ENCODE measurements around the gene CAB39.

CAB39 gene

DNA sequence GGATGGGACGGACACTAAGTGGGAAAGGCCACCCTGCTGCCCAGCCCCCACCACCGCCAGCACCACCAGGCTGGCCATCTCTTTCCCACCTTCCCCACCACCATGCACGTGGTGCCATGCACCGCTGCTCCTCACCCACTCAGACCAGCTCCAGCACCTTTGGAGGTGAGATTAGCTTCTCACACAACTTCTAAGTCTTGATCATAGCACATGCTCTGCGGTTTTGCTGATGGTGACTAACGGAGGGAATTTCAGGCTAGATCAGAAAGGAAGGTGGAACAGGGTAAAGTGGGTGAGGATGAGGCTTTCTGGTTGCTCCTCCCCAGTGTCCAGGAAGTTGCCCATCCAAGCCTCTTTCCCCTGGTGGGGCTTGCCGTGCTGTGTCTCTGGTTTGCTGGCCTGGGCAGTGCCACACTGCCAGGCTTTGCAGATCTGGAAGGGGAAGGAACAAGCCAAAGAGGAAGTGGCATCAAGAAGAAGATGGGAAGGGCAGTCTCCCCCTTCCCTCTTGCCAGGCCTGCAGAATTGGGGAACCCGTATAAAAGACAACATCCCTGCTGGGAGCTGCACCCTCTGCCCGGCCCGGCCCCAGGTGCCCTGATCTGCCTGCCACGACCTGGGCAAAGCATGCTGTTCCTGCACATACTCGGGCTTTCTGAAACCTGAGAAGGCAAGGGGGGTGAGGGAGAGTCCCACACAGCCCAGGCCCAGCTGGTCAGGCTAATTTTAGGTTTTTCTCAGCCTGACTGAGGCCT lies 44.3 kb upstream of the CAB39 start:
- TF ChIP-seq, protein P1, sequence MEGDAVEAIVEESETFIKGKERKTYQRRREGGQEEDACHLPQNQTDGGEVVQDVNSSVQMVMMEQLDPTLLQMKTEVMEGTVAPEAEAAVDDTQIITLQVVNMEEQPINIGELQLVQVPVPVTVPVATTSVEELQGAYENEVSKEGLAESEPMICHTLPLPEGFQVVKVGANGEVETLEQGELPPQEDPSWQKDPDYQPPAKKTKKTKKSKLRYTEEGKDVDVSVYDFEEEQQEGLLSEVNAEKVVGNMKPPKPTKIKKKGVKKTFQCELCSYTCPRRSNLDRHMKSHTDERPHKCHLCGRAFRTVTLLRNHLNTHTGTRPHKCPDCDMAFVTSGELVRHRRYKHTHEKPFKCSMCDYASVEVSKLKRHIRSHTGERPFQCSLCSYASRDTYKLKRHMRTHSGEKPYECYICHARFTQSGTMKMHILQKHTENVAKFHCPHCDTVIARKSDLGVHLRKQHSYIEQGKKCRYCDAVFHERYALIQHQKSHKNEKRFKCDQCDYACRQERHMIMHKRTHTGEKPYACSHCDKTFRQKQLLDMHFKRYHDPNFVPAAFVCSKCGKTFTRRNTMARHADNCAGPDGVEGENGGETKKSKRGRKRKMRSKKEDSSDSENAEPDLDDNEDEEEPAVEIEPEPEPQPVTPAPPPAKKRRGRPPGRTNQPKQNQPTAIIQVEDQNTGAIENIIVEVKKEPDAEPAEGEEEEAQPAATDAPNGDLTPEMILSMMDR (IDR thresholded peaks at IDR 0.05; ENCODE audit: insufficient read depth, low read length, missing control alignments): no peak
- DNase-seq (ENCODE audit: low read depth, low spot score): no peak
- ChIA-PET POLR2A (no interaction called here), CTCF (interaction anchor here (1.4 to 1.9 kb wide), 3 partner anchors 15 to 58 kb away, joined by 3 to 6 read pairs (median 4); no protein-coding TSS in a partner anchor)
- H3K4me3 ChIP-seq (ENCODE audit: low read depth, low read length): no peak overlapping the region

DNA sequence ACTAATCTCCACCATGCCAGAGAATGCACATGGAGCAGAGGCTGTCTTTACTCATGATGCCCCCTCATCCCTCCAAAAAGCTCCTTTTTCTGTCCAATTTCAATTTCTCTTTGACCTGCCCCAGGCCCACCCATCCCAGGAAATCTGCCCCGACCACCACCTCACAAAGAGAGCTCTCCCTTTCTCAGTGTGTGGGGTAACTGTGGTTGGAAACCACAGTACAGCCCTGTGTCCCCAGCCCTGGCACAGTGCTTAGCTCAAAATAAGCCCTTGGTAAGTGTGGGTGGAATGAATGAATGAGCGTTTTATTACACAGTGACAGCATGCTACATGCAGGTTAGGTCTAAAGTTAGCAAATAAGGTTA lies 43.7 kb upstream of the CAB39 start:
- H3K4me3 ChIP-seq (ENCODE audit: low read depth, low read length): no peak overlapping the region
- ChIA-PET POLR2A (no interaction called here), CTCF (interaction anchor here (1.4 to 1.9 kb wide), 3 partner anchors 15 to 59 kb away, joined by 3 to 6 read pairs (median 4); no protein-coding TSS in a partner anchor)
- no peak for DNase-seq (ENCODE audit: low read depth, low spot score)
- TF ChIP-seq, protein P1 (IDR thresholded peaks at IDR 0.05; ENCODE audit: insufficient read depth, low read length, missing control alignments): no peak

DNA sequence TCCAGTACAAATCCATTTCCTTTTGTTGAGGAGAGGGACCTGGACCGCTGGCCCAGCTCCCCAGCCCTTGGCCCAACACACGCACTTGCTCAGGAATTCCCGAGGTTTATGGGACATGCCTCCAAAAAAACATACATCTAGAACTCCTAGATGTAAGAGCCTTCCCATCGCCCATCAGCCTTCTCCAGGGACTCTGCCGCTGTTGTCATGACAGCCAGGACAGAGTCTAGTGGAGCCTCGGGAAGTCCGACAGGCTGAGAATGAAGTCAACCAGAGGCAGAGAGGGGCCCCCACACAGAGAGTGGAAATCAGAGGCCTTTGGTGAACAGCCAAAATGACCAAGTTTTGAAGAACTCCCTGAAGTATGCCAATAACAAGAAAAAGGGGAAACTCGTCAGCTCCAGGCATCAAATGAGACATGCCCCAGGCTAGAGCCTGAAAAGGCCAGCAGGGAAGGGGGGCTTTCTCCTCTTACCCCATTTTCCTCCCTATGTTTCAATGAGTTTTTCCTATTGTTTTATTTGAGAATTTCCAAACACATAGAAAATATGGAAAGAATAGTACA lies 43.2 kb upstream of the CAB39 start:
- no peak for DNase-seq (ENCODE audit: low read depth, low spot score)
- TF ChIP-seq, protein P1 (IDR thresholded peaks at IDR 0.05; ENCODE audit: insufficient read depth, low read length, missing control alignments): no peak
- H3K4me3 ChIP-seq (ENCODE audit: low read depth, low read length): no peak overlapping the region
- CTCF ChIA-PET: interaction anchor here (1.8 to 1.9 kb wide), 2 partner anchors 44 to 59 kb away, joined by 4 to 6 read pairs; no protein-coding TSS in a partner anchor
- POLR2A ChIA-PET: no interaction called here

DNA sequence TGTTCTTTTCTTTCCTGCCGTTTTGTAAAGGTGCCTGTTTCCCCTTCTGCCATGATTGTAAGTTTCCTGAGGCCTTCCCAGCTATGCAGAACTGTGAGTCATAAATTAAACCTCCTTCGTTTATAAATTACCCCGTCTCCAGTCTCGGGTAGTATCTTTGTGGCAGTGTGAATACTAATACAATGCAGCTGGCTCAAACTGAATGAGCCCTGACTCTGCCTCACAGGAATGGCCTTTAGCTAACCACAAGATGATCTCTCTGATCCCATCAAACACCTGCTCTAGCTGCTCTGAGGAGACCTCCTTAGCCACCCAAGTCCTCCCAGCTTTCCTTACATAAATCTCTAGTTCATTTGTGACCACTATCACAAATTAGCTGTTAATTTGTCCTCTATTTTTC lies 41.5 kb upstream of the CAB39 start:
- no peak for DNase-seq (ENCODE audit: low read depth, low spot score)
- ChIA-PET CTCF (interaction anchor here (0.9 to 1.2 kb wide), 2 partner anchors 59 to 127 kb away, joined by 3 read pairs; no protein-coding TSS in a partner anchor), POLR2A (interaction anchor here (0.6 kb wide), 1 partner anchor 548 kb away, joined by 3 read pairs; no protein-coding TSS in a partner anchor)
- no peak overlapping the region for H3K4me3 ChIP-seq (ENCODE audit: low read depth, low read length)
- TF ChIP-seq, protein P1 (IDR thresholded peaks at IDR 0.05; ENCODE audit: insufficient read depth, low read length, missing control alignments): no peak

DNA sequence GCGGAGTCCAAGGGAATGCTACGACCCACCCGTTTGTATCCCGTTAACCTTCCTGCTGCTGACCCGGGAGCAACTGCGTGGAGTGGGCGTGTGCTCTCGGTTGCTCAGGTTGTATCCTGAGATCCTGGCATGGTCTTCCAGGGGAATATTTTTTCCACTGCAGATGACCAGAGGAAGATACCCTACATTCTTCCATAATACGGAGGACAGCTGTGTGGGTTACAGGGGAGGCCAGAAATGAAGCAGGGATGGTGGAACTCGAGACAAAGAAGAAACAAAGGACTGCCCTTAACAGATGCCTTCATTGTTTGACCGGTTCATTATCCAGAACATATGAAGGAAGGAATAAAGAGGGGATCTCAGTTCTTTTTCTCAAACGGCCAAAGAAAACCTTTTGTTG lies 39.8 kb upstream of the CAB39 start:
- no peak overlapping the region for H3K4me3 ChIP-seq (ENCODE audit: low read depth, low read length)
- no peak for DNase-seq (ENCODE audit: low read depth, low spot score)
- ChIA-PET CTCF (no interaction called here), POLR2A (no interaction called here)
- TF ChIP-seq, protein P1 (IDR thresholded peaks at IDR 0.05; ENCODE audit: insufficient read depth, low read length, missing control alignments): no peak

DNA sequence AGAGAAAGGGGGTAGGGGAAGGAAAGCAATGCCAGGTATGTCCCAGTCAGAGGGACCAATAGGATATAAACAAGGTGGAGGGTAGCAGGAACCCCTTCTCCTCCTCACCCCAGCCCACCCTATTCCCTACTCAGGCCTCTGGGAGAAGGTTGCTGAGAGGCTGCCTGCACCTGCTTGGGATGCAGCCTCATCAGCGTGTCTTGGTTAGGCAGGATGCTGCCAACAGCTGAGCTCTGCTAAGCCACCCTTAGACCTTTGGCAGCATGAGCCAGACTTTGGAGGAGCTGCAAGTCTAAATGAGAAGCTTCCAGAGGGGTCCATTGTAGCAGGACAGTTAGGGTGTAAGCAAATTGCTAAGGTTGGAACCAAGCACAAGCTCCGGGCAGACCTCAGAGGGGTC lies 38.2 kb upstream of the CAB39 start:
- no peak for DNase-seq (ENCODE audit: low read depth, low spot score)
- TF ChIP-seq, protein P1 (IDR thresholded peaks at IDR 0.05; ENCODE audit: insufficient read depth, low read length, missing control alignments): no peak
- no peak overlapping the region for H3K4me3 ChIP-seq (ENCODE audit: low read depth, low read length)
- POLR2A ChIA-PET: interaction anchor here (0.6 kb wide), 1 partner anchor 218 kb away, joined by 4 read pairs; no protein-coding TSS in a partner anchor
- CTCF ChIA-PET: no interaction called here

All from AG04449 (cell line).